ENCODE data around the gene TGFB1I1.

Gene TGFB1I1

DNA sequence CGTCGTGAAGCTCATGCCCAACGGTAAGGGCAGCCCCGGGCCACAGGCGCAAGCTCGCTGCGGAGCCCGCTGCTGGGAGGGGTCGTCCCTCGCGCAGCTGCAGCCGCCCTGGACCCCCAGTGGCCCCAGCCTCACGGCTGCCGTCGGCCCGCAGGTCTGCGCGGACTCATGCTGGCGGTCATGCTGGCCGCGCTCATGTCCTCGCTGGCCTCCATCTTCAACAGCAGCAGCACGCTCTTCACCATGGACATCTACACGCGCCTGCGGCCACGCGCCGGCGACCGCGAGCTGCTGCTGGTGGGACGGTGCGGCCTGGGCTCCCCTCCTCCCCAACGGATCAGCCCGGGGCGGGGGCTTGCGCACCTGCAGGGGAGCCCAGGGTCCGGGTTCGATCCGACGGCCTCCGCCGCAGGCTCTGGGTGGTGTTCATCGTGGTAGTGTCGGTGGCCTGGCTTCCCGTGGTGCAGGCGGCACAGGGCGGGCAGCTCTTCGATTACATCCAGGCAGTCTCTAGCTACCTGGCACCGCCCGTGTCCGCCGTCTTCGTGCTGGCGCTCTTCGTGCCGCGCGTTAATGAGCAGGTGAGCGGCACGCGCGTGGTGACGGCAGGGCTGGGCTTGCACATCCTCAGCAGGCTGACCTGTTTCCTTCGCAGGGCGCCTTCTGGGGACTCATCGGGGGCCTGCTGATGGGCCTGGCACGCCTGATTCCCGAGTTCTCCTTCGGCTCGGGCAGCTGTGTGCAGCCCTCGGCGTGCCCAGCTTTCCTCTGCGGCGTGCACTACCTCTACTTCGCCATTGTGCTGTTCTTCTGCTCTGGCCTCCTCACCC lies 16.7 kb downstream of the TGFB1I1 start:
- Histone ChIP-seq H3K4me2 (ENCODE audit: low read length) (no peak overlapping the region), H3F3A (ENCODE audit: control insufficient read depth, insufficient read depth) (no peaks in the 10 kb centered on the region), H3K27ac (ENCODE audit: low read depth, low read length) (no peak overlapping the region), H3K27me3 (ENCODE audit: control insufficient read depth, low read length) (peaks cover 7% of the 10 kb centered on the region), H3K4me3 (ENCODE audit: low read length) (no peak overlapping the region), H3K4me1 (ENCODE audit: control insufficient read depth, low read length) (peaks cover 7% of the 10 kb centered on the region), H4K20me1 (ENCODE audit: control insufficient read depth, insufficient read depth, low read depth, low read length) (no peaks in the 10 kb centered on the region), H3K79me2 (ENCODE audit: control insufficient read depth, low read length) (no peaks in the 10 kb centered on the region), H3K9me2 (replicated peaks; ENCODE audit: control insufficient read depth, low read length) (no peaks in the 10 kb centered on the region), H3K9me3 (ENCODE audit: control insufficient read depth, insufficient read depth, low read length) (no peaks in the 10 kb centered on the region), H3K36me3 (ENCODE audit: control insufficient read depth, low read length) (no peaks in the 10 kb centered on the region)
- TF ChIP-seq EZH2phosphoT487 (IDR thresholded peaks at IDR 0.05; ENCODE audit: borderline replicate concordance, low read length) (no peak), CTCF (IDR thresholded peaks at IDR 0.05; ENCODE audit: low read depth, low read length, poor library complexity, severe bottlenecking) (no peak)

GRCh38 chr16:31489298-31489564 lies 17.3 kb downstream of the TGFB1I1 start:
- TF ChIP-seq CTCF (IDR thresholded peaks at IDR 0.05; ENCODE audit: low read depth, low read length, poor library complexity, severe bottlenecking) (no peak), EZH2phosphoT487 (IDR thresholded peaks at IDR 0.05; ENCODE audit: borderline replicate concordance, low read length) (no peak)
- Histone ChIP-seq H3K4me1 (ENCODE audit: control insufficient read depth, low read length) (peaks cover 7% of the 10 kb centered on the region), H3F3A (ENCODE audit: control insufficient read depth, insufficient read depth) (no peaks in the 10 kb centered on the region)

DNA sequence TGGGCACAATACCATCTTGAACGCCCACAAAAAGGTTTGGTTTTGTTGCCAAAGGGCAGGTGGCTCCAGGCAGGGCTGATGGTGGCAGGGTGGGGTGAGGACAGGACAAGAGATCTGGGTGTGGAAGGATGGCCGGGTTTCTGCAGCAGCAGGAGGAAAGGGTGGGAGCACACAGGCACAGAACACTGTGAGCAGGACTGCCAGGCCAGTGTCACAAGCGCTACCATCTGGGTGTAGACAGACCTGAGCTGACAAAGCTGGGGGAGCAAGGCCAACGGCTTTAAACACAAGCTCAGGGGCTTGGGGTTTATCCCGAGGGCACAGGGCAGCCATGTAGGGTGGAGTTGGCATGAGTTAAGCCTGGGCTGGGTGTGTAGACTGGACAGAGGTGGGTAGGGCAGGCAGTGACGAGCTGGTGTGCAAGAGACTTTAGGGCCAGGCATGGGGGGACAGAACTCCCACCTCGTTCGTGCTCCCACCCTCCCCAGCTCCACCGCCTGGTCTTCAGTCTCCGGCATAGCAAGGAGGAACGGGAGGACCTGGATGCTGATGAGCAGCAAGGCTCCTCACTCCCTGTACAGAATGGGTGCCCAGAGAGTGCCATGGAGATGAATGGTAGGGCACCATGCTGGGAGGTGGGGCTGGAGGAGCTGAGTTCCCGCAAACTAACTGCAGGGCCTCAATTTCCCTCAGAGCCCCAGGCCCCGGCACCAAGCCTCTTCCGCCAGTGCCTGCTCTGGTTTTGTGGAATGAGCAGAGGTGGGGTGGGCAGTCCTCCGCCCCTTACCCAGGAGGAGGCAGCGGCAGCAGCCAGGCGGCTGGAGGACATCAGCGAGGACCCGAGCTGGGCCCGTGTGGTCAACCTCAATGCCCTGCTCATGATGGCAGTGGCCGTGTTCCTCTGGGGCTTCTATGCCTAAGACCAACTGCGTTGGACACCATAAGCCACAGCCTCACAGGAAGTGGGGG lies 17.9 kb downstream of the TGFB1I1 start:
- H3K36me3 ChIP-seq (ENCODE audit: control insufficient read depth, low read length) = no peaks in the 10 kb centered on the region
- H3K9me3 ChIP-seq (ENCODE audit: control insufficient read depth, insufficient read depth, low read length) = no peaks in the 10 kb centered on the region
- no peaks in the 10 kb centered on the region for H3F3A ChIP-seq (ENCODE audit: control insufficient read depth, insufficient read depth)
- peaks cover 7% of the 10 kb centered on the region for H3K27me3 ChIP-seq (ENCODE audit: control insufficient read depth, low read length)
- no peaks in the 10 kb centered on the region for H3K9me2 ChIP-seq (replicated peaks; ENCODE audit: control insufficient read depth, low read length)
- H4K20me1 ChIP-seq (ENCODE audit: control insufficient read depth, insufficient read depth, low read depth, low read length) = no peaks in the 10 kb centered on the region
- H3K27ac ChIP-seq (ENCODE audit: low read depth, low read length) = no peak overlapping the region
- no peaks in the 10 kb centered on the region for H3K79me2 ChIP-seq (ENCODE audit: control insufficient read depth, low read length)
- TF ChIP-seq EZH2phosphoT487 (IDR thresholded peaks at IDR 0.05; ENCODE audit: borderline replicate concordance, low read length) (no peak), CTCF (IDR thresholded peaks at IDR 0.05; ENCODE audit: low read depth, low read length, poor library complexity, severe bottlenecking) (no peak)
- no peak overlapping the region for H3K4me3 ChIP-seq (ENCODE audit: low read length)
- H3K4me2 ChIP-seq (ENCODE audit: low read length) = no peak overlapping the region
- H3K4me1 ChIP-seq (ENCODE audit: control insufficient read depth, low read length) = peaks cover 7% of the 10 kb centered on the region

More at GRCh38 chr16:31489298-31489564, 17.3 kb downstream of the TGFB1I1 start:
- H3K4me3 ChIP-seq (ENCODE audit: low read length) = no peak overlapping the region
- no peaks in the 10 kb centered on the region for H4K20me1 ChIP-seq (ENCODE audit: control insufficient read depth, insufficient read depth, low read depth, low read length)
- H3K36me3 ChIP-seq (ENCODE audit: control insufficient read depth, low read length) = no peaks in the 10 kb centered on the region
- H3K9me3 ChIP-seq (ENCODE audit: control insufficient read depth, insufficient read depth, low read length) = no peaks in the 10 kb centered on the region
- H3K79me2 ChIP-seq (ENCODE audit: control insufficient read depth, low read length) = no peaks in the 10 kb centered on the region
- H3K9me2 ChIP-seq (replicated peaks; ENCODE audit: control insufficient read depth, low read length) = no peaks in the 10 kb centered on the region
- H3K4me2 ChIP-seq (ENCODE audit: low read length) = no peak overlapping the region
- peaks cover 7% of the 10 kb centered on the region for H3K27me3 ChIP-seq (ENCODE audit: control insufficient read depth, low read length)
- no peak overlapping the region for H3K27ac ChIP-seq (ENCODE audit: low read depth, low read length)
